Endothelial cell of hepatic sinusoid (primary cell): ENCODE results near the gene EIF4B.

ENCODE experiments used
- in situ Hi-C: cut with HindIII; loops from 2 replicates; pipeline ENCODE4 v1.10.0; 2017; ENCODE audit warnings: low sequenced_read_pairs

EIF4B gene

GRCh38 chr12:53044896-53045695 lies 38.8 kb downstream of the EIF4B start:
- in situ Hi-C loops, result no loop called here

GRCh38 chr12:53045696-53046045 lies 39.4 kb downstream of the EIF4B start:
- in situ Hi-C loops, result no loop called here

- in situ Hi-C loops, result no loop called here
Measured at GRCh38 chr12:53046655-53047220, 40.5 kb downstream of the EIF4B start.

- in situ Hi-C loops, result no loop called here
Measured at GRCh38 chr12:53047221-53048032, 41.2 kb downstream of the EIF4B start.

GRCh38 chr12:53048033-53048779 lies 42.0 kb downstream of the EIF4B start:
- in situ Hi-C loops, result no loop called here

- in situ Hi-C loops, result no loop called here
Measured at GRCh38 chr12:53048780-53049401, 42.6 kb downstream of the EIF4B start.

- in situ Hi-C loops, result no loop called here
Measured at GRCh38 chr12:53049571-53050318, 43.5 kb downstream of the EIF4B start, which contains the start of gene TNS2. TSS of gene TNS2 (plus strand) at chr12:53050065. CDS start at chr12:53050186, 121 bp downstream.

- in situ Hi-C loops, result no loop called here
Measured at GRCh38 chr12:53050426-53051057, 44.3 kb downstream of the EIF4B start.

- in situ Hi-C loops, result no loop called here
Measured at GRCh38 chr12:53051058-53051880, 45.0 kb downstream of the EIF4B start.

GRCh38 chr12:53051881-53052412 lies 45.7 kb downstream of the EIF4B start:
- in situ Hi-C loops, result no loop called here

GRCh38 chr12:53052419-53053217 lies 46.4 kb downstream of the EIF4B start:
- in situ Hi-C loops, result no loop called here

GRCh38 chr12:53053218-53054111 lies 47.2 kb downstream of the EIF4B start:
- in situ Hi-C loops, result no loop called here

GRCh38 chr12:53054112-53054878 lies 48.0 kb downstream of the EIF4B start:
- in situ Hi-C loops, result no loop called here

- in situ Hi-C loops, result no loop called here
Measured at GRCh38 chr12:53055471-53056266, 49.4 kb downstream of the EIF4B start.

GRCh38 chr12:53056296-53056695 lies 50.0 kb downstream of the EIF4B start:
- in situ Hi-C loops, result no loop called here
